Renal cortex interstitium (tissue), 11 donors: ENCODE results near the gene TTC38. TPM values are rescaled to one million over a fixed set of nuclear protein-coding genes. Genes with fewer than 3 reads are reported as not detected.
"Not testable (repeated sequence)": the region's sequence is repeated elsewhere in the genome, so short reads cannot be mapped to it uniquely, and the experiment has no call there.

Experiments used
- DNase-seq, 11 donors: peaks; one replicate each; pipeline ENCODE4 v3.0.0-alpha.2; 2013; ENCODE audit warnings: low read depth in 9 of 11, low spot score in 4 of 11; ENCODE audit errors: extremely low read depth in 1 of 11
- polyA plus RNA-seq, 3 donors: library from polyadenylated mRNA; unstranded; fragments of 120-200 nt; gene quantifications; one replicate each; pipeline ENCODE4 v1.2.1, GENCODE V29; 2013; ENCODE audit not compliant: insufficient read length in 3 of 3

TTC38 gene
- polyA plus RNA-seq, 3 donors: 51.1 to 65.2 (median 52.8) TPM

DNA sequence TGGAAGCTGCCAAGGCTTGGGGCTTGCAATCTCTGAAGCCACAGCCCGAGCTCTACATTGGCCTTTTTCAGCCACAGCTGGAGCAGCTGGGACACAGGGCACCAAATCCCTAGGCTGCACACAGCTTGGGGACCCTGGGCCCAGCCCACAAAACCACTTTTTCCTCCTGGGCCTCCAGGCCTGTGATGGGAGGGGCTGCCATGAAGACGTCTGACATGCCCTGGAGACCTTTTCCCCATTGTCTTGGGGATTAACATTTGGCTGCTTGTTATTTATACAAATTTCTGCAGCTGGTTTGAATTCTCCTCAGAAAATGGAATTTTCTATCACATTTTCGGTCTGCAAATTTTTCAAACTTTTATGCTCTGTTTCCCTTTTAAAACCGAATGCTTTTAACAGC is 2.2 kb upstream of the TTC38 start:
- DNase-seq: not testable (repeated sequence)

- no peak for DNase-seq
Observed at GRCh38 chr22:46269564-46269963, 1.8 kb downstream of the TTC38 start.

- no peak for DNase-seq
Observed at GRCh38 chr22:46272196-46272595, 4.4 kb downstream of the TTC38 start.

DNA sequence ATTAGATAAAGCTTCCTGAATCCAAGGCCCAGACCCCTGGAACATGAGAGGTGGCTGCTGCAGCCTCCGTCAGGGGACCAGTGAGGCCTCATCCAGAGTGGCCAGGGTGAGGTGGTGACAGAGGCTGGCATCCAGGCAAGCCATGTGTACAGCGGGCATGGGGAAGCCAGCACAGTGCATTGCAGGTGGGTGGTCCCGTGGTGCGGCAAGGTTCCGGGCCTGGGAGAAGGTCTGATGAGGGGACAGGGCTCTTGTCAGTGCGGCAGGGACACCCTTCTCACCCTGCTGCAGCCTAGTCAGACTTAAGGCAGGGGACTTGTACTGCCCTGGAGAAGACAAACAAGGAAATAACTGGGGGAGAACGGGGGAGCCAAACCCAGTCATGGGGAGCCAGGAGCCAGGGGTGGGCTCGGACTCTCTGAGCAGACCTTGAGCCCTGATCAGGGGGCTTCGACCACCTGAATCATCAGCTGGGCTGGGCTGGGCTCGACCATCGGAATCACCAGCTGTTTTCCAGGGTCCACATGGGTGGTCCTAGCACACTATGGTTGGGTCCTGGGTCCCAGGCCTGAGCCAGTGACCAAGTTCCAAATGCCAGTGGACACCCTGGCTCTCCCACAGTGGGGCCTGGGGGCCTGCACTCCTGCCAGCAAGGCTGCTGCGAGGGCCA is 5.1 kb downstream of the TTC38 start:
- no peak for DNase-seq

DNA sequence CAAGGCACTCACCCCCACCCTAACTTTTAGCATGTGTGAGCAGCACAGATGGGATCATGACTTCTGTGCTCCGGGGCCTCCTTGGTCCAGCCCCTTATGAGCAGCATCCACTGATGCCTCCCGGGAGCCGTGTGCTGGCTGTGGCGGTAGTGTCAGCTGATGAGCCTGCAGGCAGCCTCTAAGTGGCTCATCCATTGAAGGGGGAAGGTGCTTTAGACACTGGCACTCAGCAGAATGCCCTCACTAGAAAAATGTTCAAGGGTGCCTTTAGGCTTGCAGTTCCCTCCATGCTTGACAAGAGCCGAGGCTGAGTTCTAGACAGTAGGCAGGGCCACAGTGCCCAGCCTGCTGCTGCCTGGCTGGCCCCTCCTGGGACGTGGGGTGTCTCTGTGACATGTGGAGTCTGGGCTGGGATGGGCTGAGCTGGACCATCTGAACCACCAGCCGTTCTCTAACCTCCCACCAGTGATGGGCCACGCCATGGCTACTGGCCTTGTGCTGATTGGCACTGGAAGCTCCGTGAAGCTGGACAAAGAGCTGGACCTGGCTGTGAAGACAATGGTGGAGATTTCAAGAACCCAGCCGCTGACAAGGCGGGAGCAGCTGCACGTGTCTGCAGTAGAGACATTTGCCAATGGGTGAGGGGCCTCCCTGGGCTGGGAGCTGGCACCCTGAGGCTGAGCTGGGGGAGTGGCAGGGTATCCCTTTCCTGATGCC is 5.8 kb downstream of the TTC38 start:
- no peak for DNase-seq

GRCh38 chr22:46274381-46274780 is 6.6 kb downstream of the TTC38 start:
- DNase-seq: no peak

- no peak for DNase-seq
Observed at GRCh38 chr22:46275455-46276122, 7.8 kb downstream of the TTC38 start.

- no peak for DNase-seq
Observed at GRCh38 chr22:46276563-46276962, 8.8 kb downstream of the TTC38 start.

- no peak for DNase-seq
Observed at GRCh38 chr22:46278656-46279645, 11.1 kb downstream of the TTC38 start.

- no peak for DNase-seq
Observed at GRCh38 chr22:46280063-46280817, 12.4 kb downstream of the TTC38 start.

GRCh38 chr22:46280999-46281623 is 13.3 kb downstream of the TTC38 start:
- no peak for DNase-seq

GRCh38 chr22:46281866-46282678 is 14.3 kb downstream of the TTC38 start:
- DNase-seq: no peak

GRCh38 chr22:46286006-46286405 is 18.2 kb downstream of the TTC38 start:
- DNase-seq: no peak

GRCh38 chr22:46286941-46287872 is 19.4 kb downstream of the TTC38 start:
- no peak for DNase-seq

DNA sequence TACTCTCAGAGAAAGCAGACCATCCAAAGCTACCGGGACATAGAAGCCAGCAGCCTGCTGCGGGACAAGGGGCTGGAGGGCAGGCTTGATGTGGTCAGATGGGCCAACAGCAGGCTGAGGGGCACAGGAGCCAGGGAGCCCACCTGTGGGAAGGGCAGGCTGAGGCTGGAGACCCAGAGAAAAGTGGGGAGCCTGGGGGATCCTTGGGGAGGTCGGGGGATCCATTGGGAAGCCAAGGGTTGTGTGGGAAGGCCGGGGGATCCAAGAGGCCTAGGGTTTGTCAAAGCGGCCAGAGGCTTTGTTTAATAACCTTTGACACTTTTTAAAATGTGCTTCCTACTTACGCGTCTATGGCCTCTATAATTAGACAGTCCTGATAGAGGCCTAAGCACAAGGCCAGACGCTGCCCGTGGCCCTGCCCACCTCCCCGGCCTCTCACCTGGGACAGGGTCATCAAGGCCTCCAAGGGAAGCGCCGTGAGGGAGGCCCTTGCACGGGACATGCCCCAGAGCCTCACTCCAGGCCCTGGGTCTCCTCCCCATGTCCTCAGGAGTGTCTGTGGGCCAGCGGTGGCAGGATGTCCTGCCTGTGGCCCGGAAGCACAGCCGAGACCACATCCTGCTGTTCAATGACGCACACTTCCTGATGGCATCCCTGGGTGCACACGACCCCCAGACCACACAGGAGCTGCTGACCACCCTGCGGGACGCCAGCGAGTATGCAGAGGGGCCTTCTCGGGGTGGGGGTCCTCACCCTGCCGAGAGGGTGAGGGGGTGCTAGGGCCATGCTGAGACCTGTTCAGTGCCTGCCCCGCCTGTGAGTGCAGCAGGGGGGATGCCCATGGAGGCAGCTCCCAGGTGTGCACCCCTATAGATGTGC is 20.3 kb downstream of the TTC38 start:
- no peak for DNase-seq
